ENCODE results near the gene SLC43A2. TPM values are rescaled to one million over a fixed set of nuclear protein-coding genes. Genes with fewer than 3 reads are reported as not detected.
A peak's percentile ranks its signal among the peaks of the same experiment; 100 is the strongest.

The SLC43A2 gene
- total and polyA plus RNA-seq, 2 of the 13 experiments (the other 11 are each of a cell fraction or from before 2014, with no cell fraction given) = 7.3 to 20.0 TPM

- TF ChIP-seq ZNF33A (CRISPR knock-in tag; IDR thresholded peaks at IDR 0.05; ENCODE audit: borderline replicate concordance) (no peak), MLXIP (CRISPR knock-in tag; IDR thresholded peaks at IDR 0.05; ENCODE audit: borderline replicate concordance) (no peak; the same call in 1 of the 2 replicates), PRDM4 (CRISPR knock-in tag; IDR thresholded peaks at IDR 0.05; ENCODE audit: borderline replicate concordance) (no peak), NFAT5 (CRISPR knock-in tag; IDR thresholded peaks at IDR 0.05) (no peak), SP2 (CRISPR knock-in tag; IDR thresholded peaks at IDR 0.05) (peak; percentile 10; the same call in 1 of the 2 replicates), TBL1XR1 (IDR thresholded peaks at IDR 0.05; ENCODE audit: borderline replicate concordance, low read length, partially characterized antibody) (no peak), NR2C2 (CRISPR knock-in tag; IDR thresholded peaks at IDR 0.05; ENCODE audit: borderline replicate concordance) (0 out of 2 replicates have a peak, but pooled peaks have one; percentile 58), ZNF235 (CRISPR knock-in tag; IDR thresholded peaks at IDR 0.05; ENCODE audit: borderline replicate concordance) (no peak), SNRNP70 (IDR thresholded peaks at IDR 0.05; ENCODE audit: low read depth, low read length) (no peak), ZNF652 (CRISPR knock-in tag; IDR thresholded peaks at IDR 0.05; ENCODE audit: borderline replicate concordance, low read depth) (no peak), SKI (IDR thresholded peaks at IDR 0.05; ENCODE audit: partially characterized antibody) (no peak), XRCC5 (optimal IDR thresholded peaks at IDR 0.05; ENCODE audit: low read length) (peak; percentile 23), ZNF639 (CRISPR knock-in tag; conservative IDR thresholded peaks at IDR 0.05) (0 out of 2 replicates have a peak, but pooled peaks have one; percentile 38), THAP8 (CRISPR knock-in tag; IDR thresholded peaks at IDR 0.05; ENCODE audit: borderline replicate concordance) (no peak)
These were observed 20.6 kb upstream of the SLC43A2 start (continued) for GRCh38 chr17:1648963-1649843.

All from HepG2 (cell line).